ENCODE measurements around the gene ZNF699.

DNA sequence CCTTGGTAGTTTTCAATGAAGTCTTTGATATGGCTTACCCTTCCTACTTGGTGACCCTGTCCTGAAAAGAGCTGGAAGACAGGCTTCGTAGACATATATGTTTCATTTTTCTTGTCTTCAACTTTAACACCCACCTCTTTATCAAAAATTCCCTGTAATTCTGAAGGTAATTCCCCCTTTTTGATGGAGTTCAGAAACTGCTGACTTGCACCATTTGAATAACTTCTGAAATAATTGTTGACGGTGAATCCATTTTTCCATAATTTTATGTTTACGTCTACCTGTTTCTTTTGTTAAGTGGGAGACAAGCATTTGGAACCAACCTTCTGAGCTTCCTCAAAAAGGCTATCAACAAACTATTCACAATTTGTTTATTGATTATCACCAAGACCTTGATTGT, 38.6 kb upstream of the ZNF699 start:
- TF ChIP-seq POLR2AphosphoS5 (IDR thresholded peaks at IDR 0.05; ENCODE audit: low read length) (no peak), POLR2A (IDR thresholded peaks at IDR 0.05; ENCODE audit: low read depth, low read length) (no peak), RB1 (IDR thresholded peaks at IDR 0.05; ENCODE audit: borderline replicate concordance) (no peak), CEBPB (IDR thresholded peaks at IDR 0.05; ENCODE audit: borderline replicate concordance in 1 of 2, low read depth in 2 of 2, low read length in 2 of 2) (no peak), NFYA (IDR thresholded peaks at IDR 0.05; ENCODE audit: borderline replicate concordance, low read depth, low read length) (no peak), SREBF1 (IDR thresholded peaks at IDR 0.05; ENCODE audit: low read length) (no peak), BMI1 (IDR thresholded peaks at IDR 0.05; ENCODE audit: borderline replicate concordance) (no peak), TCF7 (IDR thresholded peaks at IDR 0.05; ENCODE audit: borderline replicate concordance) (no peak), EP300 (IDR thresholded peaks at IDR 0.05; ENCODE audit: borderline replicate concordance in 1 of 2, control insufficient read depth in 1 of 2, low read depth in 2 of 2, low read length in 2 of 2) (no peak)
- TF ChIP-seq, protein P1, sequence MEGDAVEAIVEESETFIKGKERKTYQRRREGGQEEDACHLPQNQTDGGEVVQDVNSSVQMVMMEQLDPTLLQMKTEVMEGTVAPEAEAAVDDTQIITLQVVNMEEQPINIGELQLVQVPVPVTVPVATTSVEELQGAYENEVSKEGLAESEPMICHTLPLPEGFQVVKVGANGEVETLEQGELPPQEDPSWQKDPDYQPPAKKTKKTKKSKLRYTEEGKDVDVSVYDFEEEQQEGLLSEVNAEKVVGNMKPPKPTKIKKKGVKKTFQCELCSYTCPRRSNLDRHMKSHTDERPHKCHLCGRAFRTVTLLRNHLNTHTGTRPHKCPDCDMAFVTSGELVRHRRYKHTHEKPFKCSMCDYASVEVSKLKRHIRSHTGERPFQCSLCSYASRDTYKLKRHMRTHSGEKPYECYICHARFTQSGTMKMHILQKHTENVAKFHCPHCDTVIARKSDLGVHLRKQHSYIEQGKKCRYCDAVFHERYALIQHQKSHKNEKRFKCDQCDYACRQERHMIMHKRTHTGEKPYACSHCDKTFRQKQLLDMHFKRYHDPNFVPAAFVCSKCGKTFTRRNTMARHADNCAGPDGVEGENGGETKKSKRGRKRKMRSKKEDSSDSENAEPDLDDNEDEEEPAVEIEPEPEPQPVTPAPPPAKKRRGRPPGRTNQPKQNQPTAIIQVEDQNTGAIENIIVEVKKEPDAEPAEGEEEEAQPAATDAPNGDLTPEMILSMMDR (IDR thresholded peaks at IDR 0.05 in 2 of 3, conservative IDR thresholded peaks at IDR 0.05 in 1 of 3; ENCODE audit: control insufficient read depth in 2 of 3, extremely low read depth in 1 of 3, insufficient read depth in 1 of 3, low read depth in 3 of 3, low read length in 3 of 3): no peak
- TF ChIP-seq, protein P2, sequence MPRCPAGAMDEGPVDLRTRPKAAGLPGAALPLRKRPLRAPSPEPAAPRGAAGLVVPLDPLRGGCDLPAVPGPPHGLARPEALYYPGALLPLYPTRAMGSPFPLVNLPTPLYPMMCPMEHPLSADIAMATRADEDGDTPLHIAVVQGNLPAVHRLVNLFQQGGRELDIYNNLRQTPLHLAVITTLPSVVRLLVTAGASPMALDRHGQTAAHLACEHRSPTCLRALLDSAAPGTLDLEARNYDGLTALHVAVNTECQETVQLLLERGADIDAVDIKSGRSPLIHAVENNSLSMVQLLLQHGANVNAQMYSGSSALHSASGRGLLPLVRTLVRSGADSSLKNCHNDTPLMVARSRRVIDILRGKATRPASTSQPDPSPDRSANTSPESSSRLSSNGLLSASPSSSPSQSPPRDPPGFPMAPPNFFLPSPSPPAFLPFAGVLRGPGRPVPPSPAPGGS (IDR thresholded peaks at IDR 0.05; ENCODE audit: borderline replicate concordance, insufficient read depth, low read depth, low read length, poor library complexity, severe bottlenecking): no peak
